ENCODE results near the gene MRC1. TPM values are rescaled to one million over a fixed set of nuclear protein-coding genes. Genes with fewer than 3 reads are reported as not detected.

MRC1 gene
- total and polyA plus RNA-seq, 9 of the 15 experiments (the other 6 are each of a cell fraction or from before 2014, with no cell fraction given), result 0.01 to 0.20 (median 0.03) TPM; not detected in 5

DNA sequence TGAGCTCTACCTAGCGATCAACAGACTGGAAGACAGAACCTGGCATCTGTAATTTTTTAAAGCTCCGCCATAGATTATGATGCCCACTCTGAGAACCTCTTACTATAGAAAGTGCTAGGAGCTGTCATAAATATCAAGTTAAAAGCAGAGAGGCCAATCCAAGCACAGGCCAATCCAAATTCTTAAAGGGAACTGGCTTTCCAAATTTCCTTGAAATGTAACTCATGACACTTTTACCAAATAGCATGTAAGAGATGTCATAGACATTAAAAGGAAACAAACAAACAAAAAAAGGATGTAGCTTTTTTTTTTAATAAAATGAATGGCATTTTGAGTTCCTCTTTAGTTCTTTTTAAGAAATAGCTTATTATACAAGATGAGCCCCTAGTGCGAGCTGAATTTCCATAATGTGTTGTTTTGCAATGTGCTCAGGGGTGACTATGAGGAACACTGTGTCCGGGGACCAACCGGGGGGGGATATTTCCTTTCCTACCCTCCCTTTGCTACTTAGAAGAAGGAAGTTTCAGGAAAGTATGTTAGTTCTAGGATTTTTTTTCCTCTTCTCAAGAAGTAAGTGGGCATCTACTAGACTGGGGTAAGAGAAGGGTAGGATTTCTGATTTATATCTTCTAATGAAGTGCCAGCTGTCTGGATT lies 23.7 kb upstream of the MRC1 start:
- intact Hi-C loops (cut with micrococcal nuclease) (no loop called here), in situ Hi-C loops (cut with MboI) (no loop called here)
- BruUV-seq (replicated peaks), result no TSS peak
- Histone ChIP-seq H3K4me1 (replicated peaks in 1 of 2; ENCODE audit: control insufficient read depth in 2 of 2, insufficient read depth in 2 of 2, low read length in 2 of 2) (peaks cover 12 to 15% of the 10 kb centered on the region in 2 experiments; a peak in 4 of 5 replicates), H3K27me3 (ENCODE audit: control insufficient read depth in 2 of 2, insufficient read depth in 2 of 2, low read length in 2 of 2) (peaks cover 0 to 3% of the 10 kb centered on the region in 2 experiments; a peak in 1 of 5 replicates), H2AFZ (ENCODE audit: low read depth, low read length) (no peak overlapping the region), H3K79me2 (ENCODE audit: control insufficient read depth, insufficient read depth, low read length) (no peaks in the 10 kb centered on the region), H3K27ac (ENCODE audit: extremely low read depth, low read depth, low read length) (no peak overlapping the region), H3K4me2 (ENCODE audit: insufficient read depth, low read length) (no peak overlapping the region), H3K9me1 (ENCODE audit: control insufficient read depth, insufficient read depth, low read length) (no peaks in the 10 kb centered on the region), H3K9me3 (replicated peaks; ENCODE audit: control insufficient read depth, insufficient read depth, low read depth, low read length) (no peaks in the 10 kb centered on the region), H3K9ac (ENCODE audit: insufficient read depth in 1 of 2, low read depth in 2 of 2, low read length in 2 of 2) (no peak overlapping the region), H3K36me3 (ENCODE audit: control insufficient read depth, insufficient read depth, low read length) (no peaks in the 10 kb centered on the region), H3K4me3 (no peak overlapping the region), H4K20me1 (replicated peaks; ENCODE audit: control insufficient read depth, insufficient read depth, low read length) (no peaks in the 10 kb centered on the region)
- ChIA-PET POLR2A (interaction anchor here (0.6 to 0.9 kb wide), 2 partner anchors 37 to 341 kb away, joined by 3 to 4 read pairs; no protein-coding TSS in a partner anchor), CTCF (ENCODE audit: low intra/inter-chr PET ratio) (no interaction called here)
- no peak for TF ChIP-seq PHB (CRISPR knock-in tag; IDR thresholded peaks at IDR 0.05)
- TF ChIP-seq STAT5B (CRISPR knock-in tag; IDR thresholded peaks at IDR 0.05), result no peak
- TF ChIP-seq KDM1A (IDR thresholded peaks at IDR 0.05), result no peak
- TF ChIP-seq NEUROD1 (IDR thresholded peaks at IDR 0.05; ENCODE audit: borderline replicate concordance, low read depth, low read length, partially characterized antibody), result no peak
- TF ChIP-seq, protein P1, sequence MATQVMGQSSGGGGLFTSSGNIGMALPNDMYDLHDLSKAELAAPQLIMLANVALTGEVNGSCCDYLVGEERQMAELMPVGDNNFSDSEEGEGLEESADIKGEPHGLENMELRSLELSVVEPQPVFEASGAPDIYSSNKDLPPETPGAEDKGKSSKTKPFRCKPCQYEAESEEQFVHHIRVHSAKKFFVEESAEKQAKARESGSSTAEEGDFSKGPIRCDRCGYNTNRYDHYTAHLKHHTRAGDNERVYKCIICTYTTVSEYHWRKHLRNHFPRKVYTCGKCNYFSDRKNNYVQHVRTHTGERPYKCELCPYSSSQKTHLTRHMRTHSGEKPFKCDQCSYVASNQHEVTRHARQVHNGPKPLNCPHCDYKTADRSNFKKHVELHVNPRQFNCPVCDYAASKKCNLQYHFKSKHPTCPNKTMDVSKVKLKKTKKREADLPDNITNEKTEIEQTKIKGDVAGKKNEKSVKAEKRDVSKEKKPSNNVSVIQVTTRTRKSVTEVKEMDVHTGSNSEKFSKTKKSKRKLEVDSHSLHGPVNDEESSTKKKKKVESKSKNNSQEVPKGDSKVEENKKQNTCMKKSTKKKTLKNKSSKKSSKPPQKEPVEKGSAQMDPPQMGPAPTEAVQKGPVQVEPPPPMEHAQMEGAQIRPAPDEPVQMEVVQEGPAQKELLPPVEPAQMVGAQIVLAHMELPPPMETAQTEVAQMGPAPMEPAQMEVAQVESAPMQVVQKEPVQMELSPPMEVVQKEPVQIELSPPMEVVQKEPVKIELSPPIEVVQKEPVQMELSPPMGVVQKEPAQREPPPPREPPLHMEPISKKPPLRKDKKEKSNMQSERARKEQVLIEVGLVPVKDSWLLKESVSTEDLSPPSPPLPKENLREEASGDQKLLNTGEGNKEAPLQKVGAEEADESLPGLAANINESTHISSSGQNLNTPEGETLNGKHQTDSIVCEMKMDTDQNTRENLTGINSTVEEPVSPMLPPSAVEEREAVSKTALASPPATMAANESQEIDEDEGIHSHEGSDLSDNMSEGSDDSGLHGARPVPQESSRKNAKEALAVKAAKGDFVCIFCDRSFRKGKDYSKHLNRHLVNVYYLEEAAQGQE (IDR thresholded peaks at IDR 0.05; ENCODE audit: borderline replicate concordance), result no peak
- TF ChIP-seq, protein P1 (CRISPR knock-in tag; IDR thresholded peaks at IDR 0.05; ENCODE audit: low read depth), result no peak
- TF ChIP-seq EHMT2 (IDR thresholded peaks at IDR 0.05), result no peak
- TF ChIP-seq TBL1XR1 (IDR thresholded peaks at IDR 0.05; ENCODE audit: low read length in 2 of 2), result no peak
- TF ChIP-seq HMGN3 (IDR thresholded peaks at IDR 0.05; ENCODE audit: borderline replicate concordance, extremely low read depth, insufficient read length, low read depth, low read length), result no peak
- TF ChIP-seq NELFE (IDR thresholded peaks at IDR 0.05; ENCODE audit: insufficient read depth, insufficient read length), result no peak
- no peak for TF ChIP-seq HDAC8 (tag; IDR thresholded peaks at IDR 0.05)
- TF ChIP-seq, protein P2, sequence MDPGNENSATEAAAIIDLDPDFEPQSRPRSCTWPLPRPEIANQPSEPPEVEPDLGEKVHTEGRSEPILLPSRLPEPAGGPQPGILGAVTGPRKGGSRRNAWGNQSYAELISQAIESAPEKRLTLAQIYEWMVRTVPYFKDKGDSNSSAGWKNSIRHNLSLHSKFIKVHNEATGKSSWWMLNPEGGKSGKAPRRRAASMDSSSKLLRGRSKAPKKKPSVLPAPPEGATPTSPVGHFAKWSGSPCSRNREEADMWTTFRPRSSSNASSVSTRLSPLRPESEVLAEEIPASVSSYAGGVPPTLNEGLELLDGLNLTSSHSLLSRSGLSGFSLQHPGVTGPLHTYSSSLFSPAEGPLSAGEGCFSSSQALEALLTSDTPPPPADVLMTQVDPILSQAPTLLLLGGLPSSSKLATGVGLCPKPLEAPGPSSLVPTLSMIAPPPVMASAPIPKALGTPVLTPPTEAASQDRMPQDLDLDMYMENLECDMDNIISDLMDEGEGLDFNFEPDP (CRISPR knock-in tag; IDR thresholded peaks at IDR 0.05), result no peak
- no peak for DNase-seq (ENCODE audit: extremely low read depth in 1 of 4, low spot score in 3 of 4)
- FAIRE-seq, result no peak
- WGBS (ENCODE audit: insufficient coverage, low coverage, missing lambda C conversion rate), result 47% methylated on average over 5 of the region's 5 CpGs
- ATAC-seq, result no peak

All from K562 (cell line).